GM23338 (cell line): Measurements from ENCODE around the gene TIAM1. TPM values are rescaled to one million over a fixed set of nuclear protein-coding genes. Genes with fewer than 3 reads are reported as not detected.

Source experiments
- ATAC-seq: fragments of 200-7000 bp; cut with Tn5 transposase; 3 replicates; pipeline ENCODE4 v1.9.1; 2020
- DNase-seq: peaks from one replicate; pipeline ENCODE4 v3.0.0-alpha.2; 2015; ENCODE audit warnings: low spot score
- H2AFZ ChIP-seq: fragments of 200-600 bp; sonication (generic); 2 replicates; pipeline ENCODE4 v1.8.0; 2016; ENCODE audit warnings: antibody characterized with exemption, mild to moderate bottlenecking, moderate library complexity
- H3F3A ChIP-seq: fragments of 200-600 bp; sonication (generic); replicated peaks from 2 replicates; pipeline ENCODE4 v1.8.0; 2017; ENCODE audit warnings: antibody characterized with exemption, mixed run types, low read depth
- H3K27ac ChIP-seq: fragments of 200-600 bp; sonication (generic); 2 replicates; pipeline ENCODE4 v1.6.1; 2016; ENCODE audit warnings: low read depth
- H3K27me3 ChIP-seq: fragments of 200-600 bp; sonication (generic); 2 replicates; pipeline ENCODE4 v1.8.0; 2016; ENCODE audit warnings: mild to moderate bottlenecking, mixed run types, moderate library complexity; ENCODE audit not compliant: insufficient read depth
- H3K36me3 ChIP-seq: fragments of 200-600 bp; sonication (generic); 2 replicates; pipeline ENCODE4 v1.8.0; 2016; ENCODE audit warnings: mild to moderate bottlenecking; ENCODE audit not compliant: insufficient read depth
- H3K4me1 ChIP-seq: fragments of 200-600 bp; sonication (generic); 2 replicates; pipeline ENCODE4 v1.8.0; 2016; ENCODE audit warnings: mild to moderate bottlenecking, moderate library complexity; ENCODE audit not compliant: insufficient read depth
- H3K4me2 ChIP-seq: fragments of 200-600 bp; sonication (generic); 2 replicates; pipeline ENCODE4 v1.7.1; 2017; ENCODE audit warnings: mixed run types
- H3K4me3 ChIP-seq: fragments of 200-600 bp; sonication (generic); 2 replicates; pipeline ENCODE4 v1.6.1; 2016; ENCODE audit warnings: mixed run types
- H3K79me2 ChIP-seq: fragments of 200-600 bp; sonication (generic); replicated peaks from 2 replicates; pipeline ENCODE4 v1.8.0; 2017; ENCODE audit warnings: mild to moderate bottlenecking; ENCODE audit not compliant: insufficient read depth
- H3K9me2 ChIP-seq: fragments of 200-600 bp; sonication (generic); 2 replicates; pipeline ENCODE4 v1.8.0; 2017; ENCODE audit not compliant: insufficient read depth
- H4K20me1 ChIP-seq: fragments of 200-600 bp; sonication (generic); replicated peaks from 2 replicates; pipeline ENCODE4 v1.8.0; 2017; ENCODE audit warnings: mild to moderate bottlenecking; ENCODE audit not compliant: insufficient read depth
- H3K27ac Mint-ChIP-seq: 2 replicates; pipeline ENCODE4 v1.8.0; 2020; ENCODE audit warnings: inconsistent platforms, mild to moderate bottlenecking, moderate library complexity, mixed read lengths
- H3K27me3 Mint-ChIP-seq: 3 replicates; pipeline ENCODE4 v1.8.0; 2022; ENCODE audit warnings: low read depth, mild to moderate bottlenecking, moderate library complexity, mixed read lengths, inconsistent platforms; ENCODE audit not compliant: insufficient read depth, poor library complexity
- H3K36me3 Mint-ChIP-seq: 3 replicates; pipeline ENCODE4 v1.8.0; 2021; ENCODE audit warnings: low read depth, mild to moderate bottlenecking, inconsistent platforms, moderate library complexity, mixed read lengths
- H3K4me1 Mint-ChIP-seq: 3 replicates; pipeline ENCODE4 v1.8.0; 2020; ENCODE audit warnings: mild to moderate bottlenecking, inconsistent platforms, mixed read lengths
- H3K4me3 Mint-ChIP-seq: 3 replicates; pipeline ENCODE4 v1.8.0; 2021; ENCODE audit warnings: moderate library complexity, mild to moderate bottlenecking, inconsistent platforms, mixed read lengths
- H3K9me3 Mint-ChIP-seq: 3 replicates; pipeline ENCODE4 v1.8.0; 2020; ENCODE audit warnings: moderate library complexity, mild to moderate bottlenecking, inconsistent platforms, mixed read lengths
- CTCF ChIP-seq, 2 experiments: fragments of 200-600 bp in 1 of 2; sonication (generic) in 1 of 2; conservative IDR thresholded peaks; 2 replicates each; pipeline versions ENCODE4 v1.5.1 to v1.6.1; 2016 to 2017; ENCODE audit warnings: antibody characterized with exemption in 2 of 2, low read depth in 2 of 2, mild to moderate bottlenecking in 2 of 2, moderate library complexity in 1 of 2
- ETS1 ChIP-seq: IDR thresholded peaks from 2 replicates; pipeline ENCODE4 v1.6.1; 2016; ENCODE audit warnings: antibody characterized with exemption
- EZH2phosphoT487 ChIP-seq: fragments of 200-600 bp; sonication (generic); IDR thresholded peaks from one replicate; pipeline ENCODE4 v1.8.1; 2018; ENCODE audit warnings: antibody characterized with exemption; ENCODE audit not compliant: unreplicated experiment
- POLR2AphosphoS5 ChIP-seq: IDR thresholded peaks from 2 replicates; pipeline ENCODE4 v1.6.1; 2016; ENCODE audit warnings: antibody characterized with exemption, low read depth
- REST ChIP-seq: IDR thresholded peaks from one replicate; pipeline ENCODE4 v1.6.1; 2018; ENCODE audit warnings: antibody characterized with exemption; ENCODE audit not compliant: unreplicated experiment
- ZNF462 ChIP-seq: fragments of 250-450 bp; sonication (Bioruptor Pico); IDR thresholded peaks from 2 replicates; pipeline ENCODE4 v1.5.0; 2020; ENCODE audit warnings: mild to moderate bottlenecking, moderate library complexity
- polyA plus RNA-seq: library from polyadenylated mRNA; unstranded; fragments of >200 nt; fragmentation: Nextera tagmentation; extraction: Ambion mirVana; gene quantifications from 2 replicates; pipeline ENCODE4 v1.2.1, GENCODE V29; 2016
- total RNA-seq: library from RNA; depleted of rRNA; stranded (reverse); fragments of >200 nt; shearing (Covaris generic); gene quantifications from 2 replicates; pipeline ENCODE4 v1.2.3, GENCODE V29; 2014

The TIAM1 gene
- total and polyA plus RNA-seq, 2 experiments from 2014 or later: 18.5 to 20.0 TPM

GRCh38 chr21:31090376-31090775 lies 253.7 kb downstream of the TIAM1 start (continued):
- TF ChIP-seq REST: no peak

- Histone ChIP-seq H3K9me2 (peaks cover under 1% of the 10 kb centered on the region), H4K20me1 (no peaks in the 10 kb centered on the region), H3K4me3 (no peak overlapping the region), H2AFZ (no peak overlapping the region), H3K27ac (no peak overlapping the region), H3K79me2 (no peaks in the 10 kb centered on the region), H3F3A (no peaks in the 10 kb centered on the region), H3K27me3 (no peaks in the 10 kb centered on the region), H3K4me1 (no peaks in the 10 kb centered on the region), H3K36me3 (no peaks in the 10 kb centered on the region), H3K4me2 (no peak overlapping the region)
- Mint-ChIP-seq H3K9me3 (peaks cover 6% of the 10 kb centered on the region; the same call in 2 of the 3 replicates), H3K4me3 (no peak overlapping the region), H3K4me1 (no peaks in the 10 kb centered on the region), H3K36me3 (no peaks in the 10 kb centered on the region), H3K27ac (no peak overlapping the region), H3K27me3 (peaks cover 2% of the 10 kb centered on the region)
- DNase-seq (peak; percentile 61), ATAC-seq (peak; percentile 72)
- no peak for TF ChIP-seq POLR2AphosphoS5
- TF ChIP-seq ZNF462 (CRISPR knock-in tag): no peak
- TF ChIP-seq EZH2phosphoT487: no peak
- TF ChIP-seq CTCF (conservative IDR thresholded peaks at IDR 0.05; ENCODE audit: low read depth in 2 of 2): peak; percentile 51 to 54
- no peak for TF ChIP-seq ETS1
Measured at GRCh38 chr21:31088474-31088751, 255.6 kb downstream of the TIAM1 start.
